ENCODE results near the gene NDFIP2. TPM values are rescaled to one million over a fixed set of nuclear protein-coding genes. Genes with fewer than 3 reads are reported as not detected.

The NDFIP2 gene
- total RNA-seq, 1 experiment from 2014 or later, result 31.0 TPM

- no peak for DNase-seq
- Histone ChIP-seq H2BK120ac (ENCODE audit: low read depth, low read length, poor library complexity, severe bottlenecking) (no peak overlapping the region), H2BK12ac (ENCODE audit: insufficient read length, low read depth, low read length) (no peak overlapping the region), H3K4me2 (ENCODE audit: insufficient read depth, insufficient read length, low read length) (no peak overlapping the region), H4K5ac (ENCODE audit: insufficient read length, low read depth, low read length) (no peak overlapping the region), H3K56ac (ENCODE audit: insufficient read length, low read depth, low read length) (no peak overlapping the region), H3K4me1 (ENCODE audit: insufficient read depth, low read length) (no peaks in the 10 kb centered on the region), H3K9ac (ENCODE audit: extremely low read depth, insufficient read length, low read length) (no peak overlapping the region), H3K27me3 (ENCODE audit: insufficient read depth, low read length) (no peaks in the 10 kb centered on the region), H4K20me1 (ENCODE audit: control insufficient read depth, insufficient read depth, insufficient read length) (no peaks in the 10 kb centered on the region), H2BK15ac (ENCODE audit: low read depth, low read length) (no peak overlapping the region), H3K9me3 (ENCODE audit: control insufficient read depth, low read depth, low read length) (no peaks in the 10 kb centered on the region), H3K27ac (ENCODE audit: insufficient read length, low read depth, low read length) (no peak overlapping the region), H2BK20ac (ENCODE audit: low read depth, low read length, poor library complexity, severe bottlenecking) (no peak overlapping the region), H3K14ac (ENCODE audit: insufficient read depth, low read length) (no peak overlapping the region), H3K79me2 (ENCODE audit: insufficient read depth, low read length) (no peaks in the 10 kb centered on the region), H3K4ac (ENCODE audit: low read depth, low read length) (no peak overlapping the region), H3K23ac (ENCODE audit: insufficient read length, low read depth, low read length) (no peak overlapping the region), H3T11ph (ENCODE audit: low read length) (no peak overlapping the region), H4K8ac (replicated peaks; ENCODE audit: insufficient read length, low read depth, low read length) (no peak overlapping the region), H3K18ac (ENCODE audit: insufficient read length, low read depth, low read length) (no peak overlapping the region), H3K23me2 (ENCODE audit: insufficient read length, low read depth, low read length, poor library complexity, severe bottlenecking) (no peaks in the 10 kb centered on the region), H2BK5ac (ENCODE audit: insufficient read length, low read length) (no peak overlapping the region), H4K91ac (ENCODE audit: insufficient read length, low read depth, low read length) (no peak overlapping the region), H3K79me1 (ENCODE audit: insufficient read depth, low read depth, low read length, poor library complexity, severe bottlenecking) (no peaks in the 10 kb centered on the region), H2AK5ac (ENCODE audit: insufficient read length, low read length) (no peak overlapping the region), H2AFZ (ENCODE audit: low read length) (no peak overlapping the region)
- Mint-ChIP-seq H3K4me3 (no peak overlapping the region), H3K9me3 (peaks cover 3 to 4% of the 10 kb centered on the region in 2 experiments; a peak in 2 of 5 replicates), H3K27ac (no peak overlapping the region), H3K4me1 (no peaks in the 10 kb centered on the region), H3K27me3 (ENCODE audit: low read depth) (no peaks in the 10 kb centered on the region), H3K36me3 (ENCODE audit: insufficient read depth in 1 of 3, low read depth in 3 of 3) (no peaks in the 10 kb centered on the region)
- TF ChIP-seq CTCF (conservative IDR thresholded peaks at IDR 0.05), result no peak
- no CpG with 5 or more reads among the region's 2 CpGs for WGBS (ENCODE audit: extremely low coverage, insufficient read length, low lambda C conversion rate)
These were observed 123.8 kb downstream of the NDFIP2 start for GRCh38 chr13:79604752-79605151.

Other genes starting within 250 kb of the NDFIP2 start
- gene RBM26, start 74.9 kb upstream of the NDFIP2 start, total RNA-seq (2021), result 66.8 and 70.5 TPM in 2 replicates

Measured in H9 (cell line).